22Rv1 (cell line): ENCODE results near the gene C3orf22.

Source experiments
- CTCF ChIP-seq: fragments of 450-650 bp; IDR thresholded peaks from 2 replicates; pipeline ENCODE4 v1.5.1; 2017; ENCODE audit warnings: mild to moderate bottlenecking
- ZFX ChIP-seq: fragments of 450-650 bp; IDR thresholded peaks from 2 replicates; pipeline ENCODE4 v1.6.1; 2017; ENCODE audit warnings: antibody characterized with exemption, borderline replicate concordance

DNA sequence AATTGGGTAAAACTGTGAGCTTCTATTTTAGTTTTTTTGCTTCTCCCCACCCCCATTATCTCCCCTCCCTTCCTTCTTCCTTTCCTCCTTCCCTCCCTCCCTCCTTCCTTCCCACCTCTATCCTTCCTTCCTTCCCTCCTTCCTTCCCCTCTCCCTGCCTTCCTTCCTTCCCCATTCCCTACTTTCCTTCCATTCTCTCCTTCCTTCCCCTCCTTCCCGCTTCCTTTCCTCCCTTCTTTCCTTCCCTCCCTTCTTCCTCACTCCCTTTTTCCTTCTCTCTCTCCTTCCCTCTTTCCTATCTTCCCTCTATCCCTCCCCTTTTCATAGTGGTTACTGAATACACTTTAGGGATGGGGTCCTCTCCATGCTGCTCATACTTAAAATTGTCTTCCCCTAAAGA lies 40.4 kb upstream of the C3orf22 start:
- TF ChIP-seq CTCF (no peak), ZFX (no peak)
